Stimulated activated naive CD4-positive, alpha-beta T cell (primary cell): Measurements from ENCODE around the gene REPIN1.

Experiments used
- DNase-seq, 6 experiments: peaks; one replicate each; lab custom pipeline; 2025; lab: John Stamatoyannopoulos, UW

Gene REPIN1

DNA sequence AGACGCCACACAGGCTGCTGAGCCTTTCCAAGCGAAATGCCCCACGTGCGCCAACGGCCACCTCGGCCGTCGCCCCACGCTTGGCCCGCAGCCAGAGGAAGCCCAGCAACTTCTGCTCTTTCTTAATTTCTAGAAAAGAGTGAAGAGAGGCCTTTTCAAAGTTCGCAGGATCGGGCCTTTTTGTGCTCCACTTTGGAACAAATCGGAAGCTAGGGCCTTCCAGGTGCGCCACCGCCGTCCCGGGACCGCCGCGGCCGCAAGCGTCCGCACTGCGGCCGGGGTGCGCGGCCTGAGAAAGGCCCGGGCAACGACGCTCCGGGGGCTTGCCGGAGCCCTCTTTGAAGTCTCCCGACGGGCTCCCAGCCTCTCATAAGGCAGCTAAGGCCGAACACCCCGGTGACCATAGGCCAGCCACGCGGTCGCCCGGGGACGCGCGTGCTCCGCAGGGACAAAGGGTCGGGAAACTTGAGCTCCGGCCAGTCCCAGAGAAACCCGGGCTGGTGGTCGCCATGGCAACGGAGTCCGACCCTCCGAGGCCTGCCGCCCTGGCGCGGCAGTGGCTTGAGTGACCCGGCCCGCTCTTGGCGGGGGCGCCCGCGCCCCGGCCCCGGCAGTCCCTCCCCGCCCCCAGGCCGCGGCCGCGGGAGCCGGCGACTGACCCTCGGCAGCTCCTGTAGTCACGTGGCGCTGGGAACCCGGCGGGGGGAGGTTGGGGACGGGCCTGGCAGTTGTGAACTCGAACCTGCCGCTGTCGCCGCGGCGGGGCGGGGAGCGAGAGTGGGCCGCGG lies at the start of gene REPIN1:
TSS of gene REPIN1 (plus strand) at position 727 of the 788 bp plus-strand sequence. CDS start 890 bp downstream, outside the sequence.
- peak; percentile 66 to 86 (median 70) for DNase-seq

DNA sequence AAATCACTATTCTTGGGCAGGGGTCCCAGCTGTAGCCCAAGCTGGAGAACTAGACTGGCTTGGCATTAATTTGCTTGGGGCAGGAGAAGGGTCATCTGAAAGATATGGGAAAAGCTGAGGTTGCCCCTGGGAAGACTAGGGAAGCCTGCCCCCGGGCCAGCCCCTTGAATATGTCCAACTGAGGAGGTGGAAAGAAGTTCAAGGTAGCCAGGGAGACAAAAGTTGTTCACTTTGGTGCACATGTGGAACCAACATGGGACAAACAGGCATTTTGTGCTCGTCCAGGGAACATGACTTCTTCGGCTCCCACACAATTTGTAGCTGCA lies 46.9 kb upstream of the REPIN1 start:
- no peak for DNase-seq

DNA sequence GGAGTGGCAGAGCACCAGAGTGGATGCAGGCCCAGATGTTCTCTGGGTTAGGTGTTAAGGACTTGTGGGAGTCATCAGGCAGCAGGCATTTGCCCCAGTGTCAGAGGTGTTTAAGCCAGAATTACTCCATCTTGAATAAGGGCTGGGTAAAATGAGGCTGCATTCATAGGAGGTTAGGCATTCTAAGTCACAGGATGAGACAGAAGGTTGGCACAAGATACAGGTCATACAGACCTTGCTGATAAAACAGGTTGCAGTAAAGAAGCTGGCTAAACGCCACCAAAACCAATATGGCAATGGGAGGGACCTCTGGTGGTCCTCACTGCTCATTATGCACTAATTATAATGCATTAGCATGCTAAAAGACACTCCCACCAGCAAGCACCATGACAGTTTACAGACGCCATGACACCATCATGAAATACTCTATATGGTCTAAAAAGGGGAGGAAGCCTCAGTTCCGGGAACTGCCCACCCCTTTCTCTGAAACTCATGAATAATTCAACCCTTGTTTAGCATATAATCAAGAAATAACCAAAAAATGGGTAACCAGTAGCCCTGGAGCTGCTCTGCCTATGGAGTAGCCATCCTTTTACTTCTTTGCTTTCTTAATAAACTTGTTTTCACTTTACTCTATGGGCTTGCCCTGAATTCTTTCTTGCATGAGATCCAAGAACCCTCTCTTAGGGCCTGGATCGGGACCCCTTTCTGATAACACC lies 46.3 kb upstream of the REPIN1 start:
- DNase-seq = peak in 5 of 6 experiments; percentile 22 to 58 (median 29)

DNA sequence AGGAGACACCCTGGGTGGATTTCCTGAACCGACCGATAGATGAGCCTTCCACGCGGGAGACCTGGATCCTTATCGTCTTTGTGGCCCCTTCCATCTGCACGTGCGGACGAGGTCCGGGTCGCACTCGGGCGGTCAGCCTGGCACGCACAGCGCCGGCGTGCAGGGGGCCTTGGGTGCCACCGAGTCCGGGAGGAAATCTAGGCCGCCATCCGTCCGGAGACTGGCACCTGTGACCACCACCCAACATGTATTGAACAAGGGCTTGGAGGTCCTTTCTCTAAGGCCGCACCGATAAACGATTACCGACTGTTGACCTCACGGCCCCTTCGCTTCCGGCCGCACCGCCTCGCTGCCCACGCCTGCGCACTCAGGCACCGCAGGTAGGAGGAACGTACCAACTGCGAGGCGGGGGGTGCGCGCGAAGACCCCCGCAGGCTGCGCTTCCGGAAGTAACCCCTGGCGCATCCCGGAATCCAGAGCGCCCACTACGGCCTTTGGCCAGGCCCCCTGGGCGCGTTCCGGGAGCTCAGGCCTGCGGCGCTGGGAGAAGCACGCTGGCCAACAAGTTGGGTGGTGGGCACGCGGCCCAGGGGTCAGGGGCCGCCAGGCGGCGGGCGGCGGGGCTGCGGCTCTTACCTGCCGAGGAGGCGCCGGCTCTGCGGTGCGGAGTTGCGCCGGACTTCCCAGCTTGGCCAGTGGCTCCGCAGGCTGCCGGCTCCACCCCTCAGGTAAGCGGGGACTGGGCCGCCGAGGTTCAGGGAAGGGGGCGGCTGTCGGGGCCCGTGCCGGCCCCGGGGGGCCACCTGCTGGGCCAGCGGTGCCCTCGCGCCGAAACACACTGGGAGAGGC lies 45.6 kb upstream of the REPIN1 start, which contains the start of the genes ACTR3C and LRRC61:
TSS of gene ACTR3C (minus strand) at position 713 of the 849 bp plus-strand sequence. CDS start 28,249 bp downstream, outside the sequence.
TSS of gene LRRC61 (plus strand) at position 523 of the 849 bp plus-strand sequence. CDS start 13,507 bp downstream, outside the sequence.
- peak; percentile 16 to 58 (median 34) for DNase-seq

DNA sequence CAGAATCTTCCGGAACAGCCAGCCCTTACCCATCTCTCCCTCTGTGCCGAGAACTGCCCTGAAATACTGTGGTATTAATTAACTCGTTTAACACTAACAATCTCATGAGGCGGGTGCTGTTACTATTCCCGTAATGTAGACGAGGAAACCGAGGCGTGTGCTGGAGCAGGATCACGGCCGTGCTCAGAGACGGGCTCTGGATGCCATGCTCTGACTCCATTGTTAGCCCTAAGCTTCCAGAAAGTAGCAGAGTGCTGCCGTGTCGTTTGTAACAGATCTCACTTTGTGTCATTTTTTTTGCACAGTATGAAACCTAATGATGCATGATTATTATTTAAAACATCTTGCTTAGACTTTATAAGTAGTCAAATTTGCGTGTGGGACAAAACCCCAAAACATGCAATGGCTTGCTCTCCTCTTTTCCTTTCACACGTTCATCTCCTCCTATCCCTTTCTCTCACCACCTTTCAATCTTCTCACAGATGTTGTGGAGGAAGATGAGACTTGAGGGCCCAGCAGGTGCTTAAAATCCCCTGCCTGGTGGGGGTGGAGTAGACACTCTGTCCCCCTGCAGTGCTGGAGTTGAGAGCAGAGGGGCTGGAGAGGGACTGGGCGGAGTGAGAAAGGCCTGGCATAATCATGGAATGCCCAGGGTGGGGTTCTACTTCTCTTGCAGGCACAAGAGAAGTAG lies 44.8 kb upstream of the REPIN1 start:
- peak in 3 of 6 experiments; percentile 22 to 44 (median 43) for DNase-seq

DNA sequence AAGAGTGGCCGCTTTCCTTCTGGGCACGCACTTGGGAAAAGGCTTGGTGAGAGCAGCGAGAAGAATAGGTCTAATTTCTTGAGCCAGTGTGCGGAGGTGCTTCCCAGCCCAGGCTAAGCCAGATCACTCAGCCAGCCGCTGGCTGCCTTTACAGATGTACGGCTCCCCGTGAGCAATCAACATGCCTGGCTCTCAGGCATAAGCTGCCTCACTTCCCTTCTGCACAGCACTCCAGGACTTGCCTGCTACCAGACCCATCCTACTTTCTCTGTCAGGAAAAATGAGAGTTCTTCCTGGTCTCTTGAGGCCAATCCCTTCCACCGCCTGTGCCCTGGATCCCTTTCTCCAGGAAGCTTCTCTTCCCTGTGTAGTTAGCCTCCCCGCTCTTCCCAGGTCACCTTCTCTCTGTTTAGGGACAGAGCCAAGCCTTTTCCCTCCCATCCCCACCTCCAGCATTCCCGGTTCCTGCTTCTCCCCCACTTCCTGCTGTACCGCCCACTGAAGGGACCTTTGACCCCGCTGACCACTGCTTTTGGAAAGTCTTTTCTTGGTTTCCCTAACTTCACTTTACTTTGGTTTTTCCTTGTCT lies 44.2 kb upstream of the REPIN1 start:
- DNase-seq = no peak

DNA sequence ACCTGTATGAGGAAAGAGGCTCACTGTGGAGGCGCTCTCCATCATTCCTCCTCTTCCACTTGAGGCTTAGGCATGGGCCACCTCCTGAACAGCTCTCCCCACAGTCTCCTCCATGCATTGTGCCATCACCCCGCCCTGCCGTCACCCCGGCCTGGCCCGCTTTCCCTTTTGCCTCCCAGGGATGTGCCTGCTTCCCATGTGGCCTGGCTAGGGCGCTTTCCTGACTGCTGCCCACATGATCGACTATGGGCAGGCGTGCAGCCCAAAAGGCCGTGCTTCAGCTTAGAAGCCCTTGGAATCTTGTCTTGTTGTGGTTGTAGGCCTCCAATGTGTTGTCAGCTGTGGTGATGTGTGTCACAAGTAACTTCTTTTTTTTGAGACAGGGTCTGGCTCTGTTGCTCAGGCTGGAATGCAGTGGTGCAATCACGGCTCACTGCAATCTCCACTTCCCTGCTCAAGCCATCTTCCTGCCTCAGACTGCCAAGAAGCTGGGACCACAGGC lies 43.5 kb upstream of the REPIN1 start:
- DNase-seq = no peak

DNA sequence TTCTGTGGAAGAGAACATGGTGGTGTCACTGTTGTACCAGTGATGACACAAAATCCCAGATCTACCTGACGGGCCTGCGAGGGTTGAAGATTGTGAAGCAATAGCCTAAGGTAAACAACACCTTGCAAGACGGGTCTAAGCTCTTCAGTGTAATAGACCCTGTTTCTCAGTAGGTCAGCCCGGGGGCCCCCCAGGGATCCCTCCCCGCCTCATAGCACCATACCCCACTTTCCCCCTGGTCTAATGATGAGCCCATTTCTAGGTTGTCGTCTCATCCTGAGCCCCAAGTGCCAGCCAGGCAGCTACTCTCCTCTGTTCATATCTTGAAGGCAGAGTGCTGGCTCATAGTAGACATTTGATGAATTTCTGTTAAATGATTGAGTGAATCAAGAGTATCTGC lies 42.7 kb upstream of the REPIN1 start:
- DNase-seq = no peak

DNA sequence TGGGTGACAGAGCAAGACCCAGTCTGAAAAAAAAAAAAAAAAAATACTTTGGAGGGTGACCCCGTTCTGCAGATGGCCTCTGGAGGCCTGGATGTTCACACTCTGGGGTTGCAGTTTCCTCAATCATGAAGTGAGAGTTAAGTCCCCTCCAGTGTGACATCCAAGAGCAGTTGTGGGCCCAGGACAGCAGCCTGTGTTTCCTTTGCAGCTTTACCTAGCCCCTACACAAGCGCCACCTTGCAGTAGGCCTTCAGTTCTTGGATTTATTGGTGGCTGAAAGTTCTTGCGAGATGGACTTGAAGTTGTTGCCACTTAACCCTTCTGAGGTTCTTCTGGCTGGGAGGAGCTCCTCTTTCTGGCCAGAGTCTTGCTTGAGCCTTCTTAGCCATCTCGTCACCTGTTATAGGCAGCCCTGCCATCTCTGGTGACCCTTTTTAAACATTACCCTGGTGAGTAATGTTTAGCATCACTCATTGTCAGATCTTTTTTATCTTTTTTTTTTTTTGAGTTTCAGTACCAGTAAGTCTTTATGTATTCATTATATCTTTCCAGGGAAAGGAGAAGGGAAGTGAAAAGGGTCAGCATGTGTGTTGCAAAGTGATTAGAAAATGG lies 41.9 kb upstream of the REPIN1 start:
- DNase-seq = no peak

DNA sequence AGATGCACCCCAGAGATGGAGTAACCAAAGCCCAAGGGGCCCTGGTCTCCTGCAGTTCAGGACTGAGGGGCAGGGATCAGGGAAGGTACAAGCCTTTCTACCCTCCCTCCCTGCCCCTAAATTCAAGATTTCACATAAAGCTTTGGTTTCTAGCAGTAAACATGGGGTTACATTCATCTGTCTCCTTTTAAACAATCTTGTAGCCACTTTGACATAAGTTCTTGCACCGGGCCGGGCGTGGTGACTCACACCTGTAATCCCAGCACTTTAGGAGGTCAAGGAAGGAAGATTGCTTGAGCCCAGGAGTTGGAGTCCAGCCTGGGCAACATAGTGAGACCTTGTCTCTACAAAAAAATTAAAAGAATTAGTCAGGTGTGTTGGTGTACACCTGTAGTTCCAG lies 41.3 kb upstream of the REPIN1 start:
- no peak for DNase-seq

DNA sequence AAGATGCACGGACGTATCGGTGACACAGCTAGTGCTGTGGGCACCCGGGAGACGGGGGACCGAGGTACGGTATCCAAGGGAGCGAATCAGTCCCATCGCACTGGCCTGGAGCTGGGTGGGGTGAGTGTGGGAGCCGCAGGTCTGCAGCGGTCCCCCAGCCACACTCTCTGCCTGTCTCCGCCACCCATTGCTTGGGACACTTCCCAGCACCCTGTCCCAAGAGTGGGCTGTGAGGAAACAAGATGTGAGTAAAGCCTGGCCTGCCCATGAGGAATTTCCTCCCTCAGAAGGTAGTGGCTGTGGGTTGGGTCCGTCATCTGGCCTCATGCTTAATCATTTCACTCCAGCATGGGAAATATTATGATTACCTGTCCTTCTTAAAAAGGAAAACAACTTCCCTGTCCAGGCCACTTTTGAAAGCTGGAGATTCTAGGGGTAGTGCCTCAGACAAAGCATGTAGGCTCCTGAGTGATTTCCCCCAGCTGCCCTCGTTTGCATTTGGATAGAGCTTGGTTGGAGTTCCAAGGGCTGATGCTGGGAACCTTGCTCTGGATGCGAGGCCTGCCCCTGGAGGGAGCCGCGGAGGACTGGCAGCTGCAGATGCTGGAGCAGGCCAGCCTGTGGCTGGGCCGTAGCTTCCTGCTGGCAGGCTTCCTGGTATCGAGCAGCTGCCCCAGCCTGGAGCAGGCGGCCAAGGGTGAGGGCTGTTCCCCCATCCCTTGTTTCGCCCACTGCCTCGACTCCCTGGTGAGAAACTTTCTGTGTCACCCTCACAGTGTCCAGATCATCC lies 39.1 kb upstream of the REPIN1 start:
- no peak for DNase-seq

DNA sequence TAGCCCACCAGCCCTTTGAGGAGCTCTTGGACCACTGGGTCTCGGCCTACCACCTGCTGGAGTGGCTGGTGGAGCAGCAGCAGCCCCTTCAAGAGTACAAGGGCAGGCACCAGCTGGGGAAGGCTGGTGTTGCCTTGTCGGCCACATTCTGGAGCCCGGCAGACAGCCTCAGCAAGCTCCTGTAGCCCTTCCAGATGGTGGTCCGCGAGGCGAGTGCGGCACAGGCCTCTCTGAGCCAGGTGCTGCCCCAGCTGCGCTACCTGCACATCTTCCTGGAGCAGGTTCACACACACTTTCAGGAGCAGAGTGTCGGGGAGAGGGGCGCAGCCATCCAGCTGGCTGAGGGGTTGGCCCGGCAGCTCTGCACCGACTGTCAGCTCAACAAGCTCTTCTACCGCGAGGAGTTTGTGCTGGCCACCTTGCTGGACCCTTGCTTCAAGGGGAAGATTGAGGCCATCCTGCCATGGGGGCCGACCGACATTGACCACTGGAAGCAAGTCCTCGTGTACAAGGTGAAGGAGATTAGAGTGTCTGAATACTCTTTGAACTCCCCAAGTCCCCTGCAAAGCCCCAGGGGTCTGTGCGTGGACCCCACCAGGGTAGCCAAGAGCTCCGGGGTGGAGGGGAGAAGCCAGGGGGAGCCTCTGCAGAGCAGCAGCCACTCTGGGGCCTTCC lies 38.3 kb upstream of the REPIN1 start:
- DNase-seq = no peak

DNA sequence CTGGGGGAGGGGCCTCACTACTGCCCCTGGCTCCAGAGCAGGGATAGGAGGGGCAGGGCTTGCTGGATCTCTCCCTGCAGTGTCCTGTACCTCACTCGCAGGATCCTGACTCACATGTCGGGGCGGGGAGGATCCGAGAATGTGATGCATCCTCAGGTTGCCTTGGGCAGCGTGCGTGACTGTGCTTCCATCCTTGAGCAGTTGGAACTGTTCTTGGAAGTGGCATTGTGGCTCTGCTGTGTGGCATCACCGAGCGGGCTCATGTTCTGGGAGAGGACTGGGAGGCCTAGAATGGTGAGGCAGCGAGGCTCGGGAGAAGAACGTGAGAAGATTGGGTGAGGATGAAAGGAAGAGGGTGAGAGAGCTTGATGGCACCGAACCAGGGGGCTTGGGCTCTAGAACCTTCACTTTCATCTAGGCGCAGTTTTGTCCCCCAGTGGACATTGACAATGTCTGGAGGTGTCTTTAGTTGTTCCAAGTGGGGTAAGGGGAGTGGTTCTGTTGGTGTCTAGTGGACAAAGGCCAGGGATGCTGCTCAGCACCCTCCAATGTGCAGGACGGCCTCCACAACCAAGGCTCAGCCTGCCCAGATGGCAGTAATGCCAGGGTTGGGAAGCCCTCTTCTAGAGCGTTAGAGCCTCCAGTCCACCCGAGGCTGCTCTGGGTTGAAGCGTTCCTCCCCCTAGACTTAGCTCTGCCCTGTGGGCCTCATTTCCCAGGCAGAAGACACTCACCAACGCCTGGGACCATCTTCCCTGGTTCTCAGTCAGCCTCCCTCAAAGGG lies 35.6 kb upstream of the REPIN1 start:
- no peak for DNase-seq

DNA sequence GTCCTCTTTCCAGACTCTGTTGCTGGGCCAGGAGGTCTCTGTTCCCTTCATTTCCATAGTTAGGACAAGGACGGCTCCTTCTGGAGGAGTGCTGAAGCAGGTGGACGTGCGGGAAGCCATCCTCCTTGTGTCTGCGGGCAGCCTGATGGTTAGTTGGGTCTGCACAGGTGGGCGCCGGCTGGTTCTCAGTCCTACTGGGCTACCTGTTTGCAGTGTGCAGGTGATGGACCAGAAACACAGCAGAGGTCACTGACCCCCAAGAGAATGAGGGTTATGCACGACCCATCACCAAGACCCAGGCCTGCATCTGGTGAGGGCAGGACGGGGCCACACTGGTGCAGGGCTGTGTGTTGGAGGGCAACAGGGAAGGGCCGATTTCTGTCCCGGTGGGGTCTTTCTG lies 35.0 kb upstream of the REPIN1 start:
- DNase-seq = no peak

DNA sequence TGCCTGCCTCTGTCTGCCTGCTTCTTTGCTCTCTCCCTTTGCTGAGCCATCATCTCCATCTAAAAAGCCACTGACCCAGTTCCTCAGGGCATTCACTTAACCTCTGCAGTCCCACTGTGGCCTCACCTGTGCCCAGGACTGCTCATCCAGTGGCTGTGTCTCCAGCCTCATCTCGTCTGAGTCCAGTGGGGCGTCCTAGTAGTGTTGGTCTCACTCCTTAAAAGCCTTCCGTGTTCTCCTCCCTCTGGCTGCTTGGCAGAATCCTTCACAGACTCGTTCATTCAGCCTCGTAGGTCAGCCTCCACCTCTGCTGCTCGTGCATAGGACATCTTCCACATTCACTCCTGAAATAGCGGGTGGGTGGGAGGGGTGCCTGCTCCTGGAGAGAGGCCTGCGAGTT lies 34.5 kb upstream of the REPIN1 start:
- DNase-seq = no peak

DNA sequence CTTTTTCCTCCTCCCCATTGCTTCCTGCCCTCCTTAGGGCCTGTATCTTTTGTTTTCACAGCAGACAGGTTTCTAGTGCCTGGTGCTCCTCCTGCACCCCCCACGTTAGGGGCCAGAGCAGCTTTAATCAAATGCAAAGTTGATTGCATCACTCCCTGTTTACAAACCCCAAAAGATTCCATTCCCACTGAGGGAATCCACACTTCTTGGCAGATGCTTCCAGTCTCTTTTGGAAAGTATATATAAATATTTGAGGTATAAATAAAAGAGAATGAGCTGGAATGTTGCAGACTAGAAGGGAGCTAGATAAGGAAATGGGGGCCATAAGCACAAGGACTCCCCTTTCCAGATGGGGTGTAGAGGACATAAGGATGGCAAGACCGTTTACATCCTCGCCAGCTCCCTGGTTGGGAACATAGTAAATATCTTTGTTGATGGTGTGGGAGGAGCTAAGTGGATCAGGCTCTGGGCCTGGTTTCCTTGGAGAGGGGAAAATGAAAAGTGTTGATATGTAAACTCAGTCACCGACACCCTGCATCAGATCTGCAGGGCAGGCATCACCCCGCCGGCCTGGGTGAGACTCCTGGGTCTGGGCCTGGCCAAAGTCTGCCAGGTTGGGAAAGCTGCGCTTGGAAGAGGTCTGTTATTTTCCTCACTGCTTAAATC lies 33.4 kb upstream of the REPIN1 start:
- no peak for DNase-seq

DNA sequence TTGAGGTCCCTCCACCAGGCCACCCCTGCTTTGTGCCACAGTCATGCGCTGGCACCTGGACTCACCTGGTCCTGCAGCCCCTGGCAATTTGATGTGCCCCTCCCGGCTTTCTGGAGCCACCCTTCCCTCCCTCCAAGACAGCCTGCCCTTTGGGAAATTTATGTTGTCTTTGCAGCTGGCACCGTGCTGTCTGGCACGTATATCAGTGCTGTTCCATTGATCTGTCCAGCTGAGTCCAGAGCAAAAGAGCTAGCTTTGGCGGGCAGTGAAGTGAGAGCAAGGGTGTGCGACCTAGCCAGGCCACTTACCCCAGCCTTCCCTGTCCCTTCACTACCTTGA lies 32.9 kb upstream of the REPIN1 start:
- DNase-seq = no peak

DNA sequence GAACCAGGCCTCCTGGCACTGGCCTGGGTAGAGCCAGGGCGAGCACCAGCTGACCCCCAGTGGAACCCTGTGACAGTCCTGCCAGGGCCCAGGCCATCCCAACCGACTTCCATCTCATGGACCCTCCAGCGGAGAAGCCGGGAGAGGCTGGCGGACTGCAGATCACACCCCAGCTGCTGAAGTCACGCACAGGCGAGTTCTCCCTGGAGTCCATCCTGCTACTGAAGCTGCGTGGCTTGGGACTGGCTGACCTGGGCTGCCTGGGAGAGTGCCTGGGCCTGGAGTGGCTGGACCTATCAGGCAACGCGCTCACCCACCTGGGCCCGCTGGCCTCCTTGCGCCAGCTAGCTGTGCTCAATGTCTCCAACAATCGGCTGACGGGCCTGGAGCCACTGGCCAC lies 31.9 kb upstream of the REPIN1 start:
- no peak for DNase-seq
